ENCODE measurements around the gene C3orf52. TPM values are rescaled to one million over a fixed set of nuclear protein-coding genes. Genes with fewer than 3 reads are reported as not detected.

The C3orf52 gene
- 0.37 and 0.39 TPM in 2 replicates for total RNA-seq

GRCh38 chr3:112086076-112086854 is at the start of gene C3orf52:
Gene C3orf52, plus strand, starts transcription at chr3:112086389. Its CDS starts 19 bp downstream, at chr3:112086408.

GRCh38 chr3:112132975-112133448 is 46.8 kb downstream of the C3orf52 start, which contains the start of gene GCSAM:
Gene GCSAM, minus strand, starts transcription at chr3:112133248. Its CDS starts 128 bp downstream, at chr3:112133120.

Small RNA genes within 50 kb of the gene (small RNA-seq; reads per million reads assigned to genes)
- gene MIR567: not detected

Other genes starting within 250 kb of the C3orf52 start
- 32.6 and 47.8 TPM in 2 replicates for gene PHLDB2, start 227.1 kb upstream of the C3orf52 start, total RNA-seq
- 20.6 and 25.8 TPM in 2 replicates for gene ABHD10, start 107.4 kb upstream of the C3orf52 start, total RNA-seq
- not detected in 2 replicates for gene TAGLN3, start 87.5 kb upstream of the C3orf52 start, total RNA-seq
- not detected in 2 replicates for gene TMPRSS7, start 51.7 kb upstream of the C3orf52 start, total RNA-seq
- not detected in 2 replicates for gene GCSAM, start 46.9 kb downstream of the C3orf52 start, total RNA-seq
- under 0.01 TPM in 1 of 2 replicates, not detected in the other for gene SLC9C1, start 207.8 kb downstream of the C3orf52 start, total RNA-seq
- not detected in 2 replicates for gene CD200, start 246.8 kb downstream of the C3orf52 start, total RNA-seq